Activated T-helper 17 cell treated with anti-CD3 and anti-CD28 coated beads, Interleukin-2, amount 50 U/mL, for 72 hours (primary cell): ENCODE measurements around the gene PTGR3. TPM values are rescaled to one million over a fixed set of nuclear protein-coding genes. Genes with fewer than 3 reads are reported as not detected.

Experiments used
- ATAC-seq: fragments of 150-1000 bp; cut with Tn5 transposase; replicated peaks from 2 replicates; pipeline ENCODE4 v1.10.0; 2021; ENCODE audit warnings: mild to moderate bottlenecking, moderate library complexity
- H3K27ac Mint-ChIP-seq: one replicate; pipeline ENCODE4 v1.8.0; 2022; ENCODE audit warnings: mixed read lengths
- H3K27me3 Mint-ChIP-seq: one replicate; pipeline ENCODE4 v1.8.0; 2022; ENCODE audit warnings: mixed read lengths
- H3K36me3 Mint-ChIP-seq: one replicate; pipeline ENCODE4 v1.8.0; 2022; ENCODE audit warnings: low read depth, mild to moderate bottlenecking, mixed read lengths
- H3K4me1 Mint-ChIP-seq: one replicate; pipeline ENCODE4 v1.8.0; 2022; ENCODE audit warnings: mixed read lengths
- H3K4me3 Mint-ChIP-seq: one replicate; pipeline ENCODE4 v1.8.0; 2022; ENCODE audit warnings: mild to moderate bottlenecking, mixed read lengths
- H3K9me3 Mint-ChIP-seq: one replicate; pipeline ENCODE4 v1.8.0; 2022; ENCODE audit warnings: mixed read lengths
- total RNA-seq, 2 donors: library from RNA; stranded (reverse); gene quantifications; one replicate each; pipeline ENCODE4 v1.2.3, GENCODE V29; 2022

PTGR3 gene
- total RNA-seq, 2 donors from 2014 or later = 20.9 to 27.3 TPM

GRCh38 chr18:75246721-75247610, 38.0 kb upstream of the PTGR3 start:
- peak overlapping the region; percentile 82 for H3K27ac Mint-ChIP-seq
- H3K36me3 Mint-ChIP-seq = no peaks in the 10 kb centered on the region
- peaks cover 25% of the 10 kb centered on the region for H3K4me1 Mint-ChIP-seq
- ATAC-seq = peak; percentile 34
- H3K4me3 Mint-ChIP-seq = peak overlapping the region; percentile 86
- H3K27me3 Mint-ChIP-seq = no peaks in the 10 kb centered on the region
- no peaks in the 10 kb centered on the region for H3K9me3 Mint-ChIP-seq

- no peaks in the 10 kb centered on the region for H3K36me3 Mint-ChIP-seq
- H3K4me3 Mint-ChIP-seq = no peak overlapping the region
- ATAC-seq = no peak
- no peaks in the 10 kb centered on the region for H3K9me3 Mint-ChIP-seq
- peaks cover 25% of the 10 kb centered on the region for H3K4me1 Mint-ChIP-seq
- no peaks in the 10 kb centered on the region for H3K27me3 Mint-ChIP-seq
- no peak overlapping the region for H3K27ac Mint-ChIP-seq
These were observed 35.7 kb upstream of the PTGR3 start for GRCh38 chr18:75244351-75245313.

- no peaks in the 10 kb centered on the region for H3K36me3 Mint-ChIP-seq
- H3K4me3 Mint-ChIP-seq = no peak overlapping the region
- no peaks in the 10 kb centered on the region for H3K9me3 Mint-ChIP-seq
These were observed 32.8 kb upstream of the PTGR3 start for GRCh38 chr18:75241705-75242104.

GRCh38 chr18:75240433-75240832, 31.5 kb upstream of the PTGR3 start:
- no peak overlapping the region for H3K27ac Mint-ChIP-seq
- no peak for ATAC-seq

More at GRCh38 chr18:75241705-75242104, 32.8 kb upstream of the PTGR3 start:
- Mint-ChIP-seq H3K27me3 (no peaks in the 10 kb centered on the region), H3K27ac (no peak overlapping the region), H3K4me1 (peaks cover 23% of the 10 kb centered on the region)
- no peak for ATAC-seq

GRCh38 chr18:75238786-75239185, 29.8 kb upstream of the PTGR3 start:
- no peak overlapping the region for H3K4me3 Mint-ChIP-seq
- peaks cover 8% of the 10 kb centered on the region for H3K4me1 Mint-ChIP-seq
- no peaks in the 10 kb centered on the region for H3K27me3 Mint-ChIP-seq
- peak overlapping the region; percentile 30 for H3K27ac Mint-ChIP-seq
- no peak for ATAC-seq
- no peaks in the 10 kb centered on the region for H3K36me3 Mint-ChIP-seq
- H3K9me3 Mint-ChIP-seq = no peaks in the 10 kb centered on the region

More at GRCh38 chr18:75240433-75240832, 31.5 kb upstream of the PTGR3 start:
- H3K27me3 Mint-ChIP-seq = no peaks in the 10 kb centered on the region
- no peaks in the 10 kb centered on the region for H3K9me3 Mint-ChIP-seq
- H3K36me3 Mint-ChIP-seq = no peaks in the 10 kb centered on the region
- H3K4me1 Mint-ChIP-seq = peaks cover 13% of the 10 kb centered on the region
- no peak overlapping the region for H3K4me3 Mint-ChIP-seq

- H3K4me1 Mint-ChIP-seq = peaks cover 6% of the 10 kb centered on the region
- no peaks in the 10 kb centered on the region for H3K36me3 Mint-ChIP-seq
- peak overlapping the region; percentile 30 for H3K27ac Mint-ChIP-seq
- ATAC-seq = no peak
- no peaks in the 10 kb centered on the region for H3K27me3 Mint-ChIP-seq
- no peaks in the 10 kb centered on the region for H3K9me3 Mint-ChIP-seq
- H3K4me3 Mint-ChIP-seq = no peak overlapping the region
These were observed 29.2 kb upstream of the PTGR3 start for GRCh38 chr18:75238100-75238499.

- H3K4me1 Mint-ChIP-seq = peaks cover 4% of the 10 kb centered on the region
- no peaks in the 10 kb centered on the region for H3K9me3 Mint-ChIP-seq
- H3K4me3 Mint-ChIP-seq = no peak overlapping the region
- H3K27ac Mint-ChIP-seq = no peak overlapping the region
- ATAC-seq = no peak
- H3K27me3 Mint-ChIP-seq = no peaks in the 10 kb centered on the region
- no peaks in the 10 kb centered on the region for H3K36me3 Mint-ChIP-seq
These were observed 27.0 kb upstream of the PTGR3 start for GRCh38 chr18:75235896-75236295.

GRCh38 chr18:75234901-75235300, 26.0 kb upstream of the PTGR3 start:
- Mint-ChIP-seq H3K27ac (no peak overlapping the region), H3K27me3 (no peaks in the 10 kb centered on the region), H3K9me3 (no peaks in the 10 kb centered on the region), H3K36me3 (peaks cover 6% of the 10 kb centered on the region), H3K4me3 (no peak overlapping the region), H3K4me1 (peaks cover 4% of the 10 kb centered on the region)
- ATAC-seq = no peak

- Mint-ChIP-seq H3K4me1 (no peaks in the 10 kb centered on the region), H3K9me3 (no peaks in the 10 kb centered on the region), H3K4me3 (no peak overlapping the region), H3K27ac (no peak overlapping the region), H3K27me3 (no peaks in the 10 kb centered on the region), H3K36me3 (peaks cover 6% of the 10 kb centered on the region)
- no peak for ATAC-seq
These were observed 22.1 kb upstream of the PTGR3 start for GRCh38 chr18:75231053-75231406.

GRCh38 chr18:75230163-75231052, 21.5 kb upstream of the PTGR3 start:
- Mint-ChIP-seq H3K4me1 (no peaks in the 10 kb centered on the region), H3K36me3 (peaks cover 6% of the 10 kb centered on the region), H3K27ac (no peak overlapping the region), H3K9me3 (no peaks in the 10 kb centered on the region), H3K27me3 (no peaks in the 10 kb centered on the region), H3K4me3 (no peak overlapping the region)
- ATAC-seq = no peak

- no peak for ATAC-seq
- no peak overlapping the region for H3K4me3 Mint-ChIP-seq
- no peak overlapping the region for H3K27ac Mint-ChIP-seq
- no peaks in the 10 kb centered on the region for H3K9me3 Mint-ChIP-seq
- H3K36me3 Mint-ChIP-seq = peaks cover 6% of the 10 kb centered on the region
- H3K4me1 Mint-ChIP-seq = no peaks in the 10 kb centered on the region
- H3K27me3 Mint-ChIP-seq = no peaks in the 10 kb centered on the region
These were observed 20.5 kb upstream of the PTGR3 start for GRCh38 chr18:75229437-75229836.

GRCh38 chr18:75228967-75229366, 20.0 kb upstream of the PTGR3 start:
- no peaks in the 10 kb centered on the region for H3K9me3 Mint-ChIP-seq
- H3K36me3 Mint-ChIP-seq = peaks cover 6% of the 10 kb centered on the region
- no peak for ATAC-seq
- H3K27me3 Mint-ChIP-seq = no peaks in the 10 kb centered on the region
- H3K4me1 Mint-ChIP-seq = no peaks in the 10 kb centered on the region
- no peak overlapping the region for H3K27ac Mint-ChIP-seq
- no peak overlapping the region for H3K4me3 Mint-ChIP-seq

GRCh38 chr18:75227535-75228296, 18.8 kb upstream of the PTGR3 start:
- no peaks in the 10 kb centered on the region for H3K27me3 Mint-ChIP-seq
- ATAC-seq = no peak
- H3K36me3 Mint-ChIP-seq = peaks cover 6% of the 10 kb centered on the region
- H3K9me3 Mint-ChIP-seq = no peaks in the 10 kb centered on the region
- H3K4me3 Mint-ChIP-seq = no peak overlapping the region
- peak overlapping the region; percentile 59 for H3K27ac Mint-ChIP-seq
- no peaks in the 10 kb centered on the region for H3K4me1 Mint-ChIP-seq
